K562 (cell line): Measurements from ENCODE around the gene TMC4. TPM values are rescaled to one million over a fixed set of nuclear protein-coding genes. Genes with fewer than 3 reads are reported as not detected.

Source experiments
- CREM ChIP-seq: IDR thresholded peaks from 2 replicates; pipeline ENCODE4 v1.6.1; 2014; ENCODE audit warnings: antibody characterized with exemption, low read depth
- DNMT1 ChIP-seq: fragments of 450-650 bp; IDR thresholded peaks from 2 replicates; pipeline ENCODE4 v1.6.1; 2016; ENCODE audit warnings: antibody characterized with exemption, mild to moderate bottlenecking
- HIVEP1 ChIP-seq: fragments of 250-450 bp; sonication (Bioruptor Pico); IDR thresholded peaks from 2 replicates; pipeline ENCODE4 v1.4.0; 2020; ENCODE audit warnings: mild to moderate bottlenecking
- HNRNPK ChIP-seq: fragments of 200-400 bp; formaldehyde crosslinking; IDR thresholded peaks from one replicate; pipeline ENCODE4 v1.6.1; 2018; ENCODE audit warnings: mild to moderate bottlenecking, low read depth, low read length; ENCODE audit not compliant: poor library complexity, severe bottlenecking
- HSF4 ChIP-seq: fragments of 250-450 bp; sonication (Bioruptor Pico); IDR thresholded peaks from 2 replicates; pipeline ENCODE4 v2.1.2; 2022; ENCODE audit warnings: mild to moderate bottlenecking, moderate library complexity, borderline replicate concordance
- ILF3 ChIP-seq: fragments of 450-650 bp; IDR thresholded peaks from 2 replicates; pipeline ENCODE4 v1.6.1; 2018; ENCODE audit warnings: antibody characterized with exemption, mild to moderate bottlenecking, moderate library complexity, borderline replicate concordance
- MBD1 ChIP-seq: fragments of 250-450 bp; sonication (Bioruptor Pico); IDR thresholded peaks from 2 replicates; pipeline ENCODE4 v1.8.0; 2022; ENCODE audit warnings: inconsistent platforms
- MLX ChIP-seq, 2 experiments: fragments of 450-650 bp in 1 of 2; sonication (generic) in 1 of 2; formaldehyde crosslinking; conservative IDR thresholded peaks; 2 replicates each; pipeline versions ENCODE4 v1.4.0 to v1.8.1; 2020 to 2022; ENCODE audit warnings: mild to moderate bottlenecking in 1 of 2, missing genetic modification reagents in 1 of 2
- PBX2 ChIP-seq, 2 experiments: IDR thresholded peaks in 1 of 2; conservative IDR thresholded peaks in 1 of 2; 2 replicates each; pipeline ENCODE4 v1.6.1; 2016; ENCODE audit warnings: low read depth in 2 of 2, mild to moderate bottlenecking in 1 of 2, missing compliant biosample characterization in 1 of 2, missing genetic modification characterization in 1 of 2, moderate library complexity in 1 of 2
- RAD51 ChIP-seq: fragments of 450-650 bp; IDR thresholded peaks from 2 replicates; pipeline ENCODE4 v1.7.1; 2016; ENCODE audit warnings: low read depth, mild to moderate bottlenecking, borderline replicate concordance
- RNF2 ChIP-seq: sonication (generic); IDR thresholded peaks from 2 replicates; pipeline ENCODE4 v1.6.1; 2016
- SAFB2 ChIP-seq: fragments of 200-400 bp; formaldehyde crosslinking; IDR thresholded peaks from 2 replicates; pipeline ENCODE4 v1.6.1; 2018; ENCODE audit warnings: borderline replicate concordance, low read length, low read depth, moderate library complexity; ENCODE audit not compliant: severe bottlenecking
- U2AF1 ChIP-seq: fragments of 200-400 bp; formaldehyde crosslinking; optimal IDR thresholded peaks from 2 replicates; pipeline ENCODE3; 2017; ENCODE audit warnings: mild to moderate bottlenecking, low read depth, low read length, moderate library complexity
- ZKSCAN1 ChIP-seq: fragments of 150-350 bp; IDR thresholded peaks from 2 replicates; pipeline ENCODE4 v1.6.1; 2016; ENCODE audit warnings: low read depth, low read length
- ZNF133 ChIP-seq: fragments of 250-450 bp; sonication (Bioruptor Pico); IDR thresholded peaks from 2 replicates; pipeline ENCODE4 v1.4.0; 2020; ENCODE audit warnings: mild to moderate bottlenecking
- ZNF184 ChIP-seq: sonication (generic); formaldehyde crosslinking; IDR thresholded peaks from 2 replicates; pipeline ENCODE4 v1.5.0; 2020; ENCODE audit warnings: missing genetic modification reagents
- ZNF197 ChIP-seq: fragments of 200-800 bp; sonication (Bioruptor generic); IDR thresholded peaks from 2 replicates; pipeline ENCODE4 v1.6.1; 2016; ENCODE audit warnings: low read depth, missing genetic modification characterization, missing compliant biosample characterization
- ZNF316 ChIP-seq: fragments of 450-650 bp; IDR thresholded peaks from 2 replicates; pipeline ENCODE4 v1.6.1; 2016
- ZNF324 ChIP-seq: fragments of 250-450 bp; sonication (Bioruptor Pico); IDR thresholded peaks from 2 replicates; pipeline ENCODE4 v1.4.0; 2020; ENCODE audit warnings: mild to moderate bottlenecking
- ZNF518B ChIP-seq: fragments of 250-450 bp; sonication (Bioruptor Pico); IDR thresholded peaks from 2 replicates; pipeline ENCODE4 v1.5.0; 2021; ENCODE audit warnings: mild to moderate bottlenecking, moderate library complexity
- polyA plus RNA-seq, 8 experiments: library from polyadenylated mRNA; depleted of rRNA in 4 of 8; stranded (reverse) in 5 of 8; unstranded in 3 of 8; fragments of >200 nt; fragmentation: Nextera tagmentation in 2 of 8; fragmentation: Illumina TruSeq in 1 of 8; extraction: Ambion mirVana in 2 of 8; extraction: Trizol in 1 of 8; gene quantifications; 2 replicates each; pipeline versions ENCODE4 v1.2.1 to v1.2.3, GENCODE V29; 2011 to 2014; ENCODE audit warnings: inconsistent platforms in 1 of 8, missing spikeins in 1 of 8
- total RNA-seq, 7 experiments: library from RNA; depleted of rRNA in 6 of 7; stranded (reverse); fragments of >200 nt in 6 of 7; fragmentation: Illumina TruSeq in 2 of 7; extraction: Trizol in 2 of 7; gene quantifications; 2 replicates each; pipeline versions ENCODE4 v1.2.1 to v1.2.3, GENCODE V29; 2011 to 2021; ENCODE audit warnings: low replicate concordance in 1 of 7

Gene TMC4
- total and polyA plus RNA-seq, 9 of the 15 experiments (the other 6 are each of a cell fraction or from before 2014, with no cell fraction given) = 0.12 to 0.79 (median 0.36) TPM; not detected in 2

- TF ChIP-seq MBD1 (no peak), PBX2 (CRISPR knock-in tag; IDR thresholded peaks at IDR 0.05; ENCODE audit: low read depth) (no peak), PBX2 (tag; conservative IDR thresholded peaks at IDR 0.05; ENCODE audit: low read depth) (no peak), ILF3 (no peak), ZNF518B (no peak), HSF4 (CRISPR knock-in tag) (no peak), HIVEP1 (CRISPR knock-in tag) (no peak), RNF2 (no peak), DNMT1 (no peak), HNRNPK (no peak), U2AF1 (no peak), SAFB2 (no peak), ZKSCAN1 (no peak), ZNF184 (CRISPR knock-in tag) (no peak), CREM (peak; percentile 67), ZNF324 (CRISPR knock-in tag) (no peak), ZNF197 (CRISPR knock-in tag) (no peak), RAD51 (no peak), ZNF133 (CRISPR knock-in tag) (no peak), MLX (CRISPR knock-in tag; conservative IDR thresholded peaks at IDR 0.05) (no peak), ZNF316 (no peak)
Measured at GRCh38 chr19:54190503-54191010, 17.6 kb upstream of the TMC4 start (continued).
